H1 (cell line): Measurements from ENCODE around the gene GABPB2. TPM values are rescaled to one million over a fixed set of nuclear protein-coding genes. Genes with fewer than 3 reads are reported as not detected.

Experiments
- CTCF ChIA-PET: fragments of 300-600 bp; sonication (Branson Sonifier 250); formaldehyde crosslinking; loops from one replicate; lab custom pipeline; 2021; ENCODE audit not compliant: partially characterized antibody; lab: Charles Lee
- POLR2A ChIA-PET: fragments of 300-600 bp; sonication (Branson Sonifier 250); formaldehyde crosslinking; loops from one replicate; lab custom pipeline; 2021; ENCODE audit warnings: inconsistent platforms; ENCODE audit not compliant: partially characterized antibody; lab: Charles Lee
- DNase-seq, 2 experiments: peaks; one replicate each; pipeline versions ENCODE4 v3.0.0 to v3.0.0-alpha.2; 2010 to 2022; ENCODE audit warnings: low spot score in 2 of 2, low read depth in 1 of 2, mixed read lengths in 1 of 2
- FAIRE-seq: peaks from 2 replicates; lab custom pipeline; 2011; peaks lifted over from hg19 to GRCh38; lab: Jason Lieb, UNC
- H2AFZ ChIP-seq: 2 replicates; pipeline ENCODE4 v1.8.1; 2012; ENCODE audit warnings: low read length, inconsistent platforms
- H2AK5ac ChIP-seq: 2 replicates; pipeline ENCODE4 v1.6.1; 2013; ENCODE audit warnings: low read depth, low read length
- H2BK120ac ChIP-seq: replicated peaks from 2 replicates; pipeline ENCODE3; 2013; ENCODE audit warnings: low read depth, low read length, inconsistent platforms
- H2BK12ac ChIP-seq: 2 replicates; pipeline ENCODE4 v1.6.1; 2013; ENCODE audit warnings: low read depth, low read length
- H2BK15ac ChIP-seq: 2 replicates; pipeline ENCODE4 v1.6.1; 2013; ENCODE audit warnings: low read length
- H2BK20ac ChIP-seq: 2 replicates; pipeline ENCODE4 v1.6.1; 2013; ENCODE audit warnings: low read length
- H2BK5ac ChIP-seq: 2 replicates; pipeline ENCODE4 v1.6.1; 2013; ENCODE audit warnings: low read depth, low read length
- H3K14ac ChIP-seq: 2 replicates; pipeline ENCODE4 v1.6.1; 2013; ENCODE audit warnings: inconsistent platforms; ENCODE audit not compliant: insufficient read length
- H3K18ac ChIP-seq: 2 replicates; pipeline ENCODE4 v1.6.1; 2013; ENCODE audit warnings: low read length; ENCODE audit errors: extremely low read depth
- H3K23ac ChIP-seq: 2 replicates; pipeline ENCODE4 v1.6.1; 2013; ENCODE audit warnings: inconsistent platforms; ENCODE audit not compliant: insufficient read length
- H3K23me2 ChIP-seq: 2 replicates; pipeline ENCODE4 v1.6.1; 2013; ENCODE audit warnings: low read depth, low read length
- H3K27ac ChIP-seq: 2 replicates; pipeline ENCODE4 v1.6.1; 2011; ENCODE audit warnings: low read depth, low read length, inconsistent platforms
- H3K27me3 ChIP-seq, 4 experiments: replicated peaks in 1 of 4; 1 replicate in 1 of 4; 2 replicates in 3 of 4; pipeline versions ENCODE4 v1.6.1 to v1.8.1; 2011 to 2013; ENCODE audit warnings: low read length in 3 of 4, mild to moderate bottlenecking in 3 of 4, inconsistent platforms in 2 of 4, mixed read lengths in 2 of 4, moderate library complexity in 1 of 4; ENCODE audit not compliant: control insufficient read depth in 3 of 4, insufficient read depth in 3 of 4; ENCODE audit errors: extremely low read depth in 1 of 4
- H3K36me3 ChIP-seq, 4 experiments: 2 replicates each; pipeline versions ENCODE4 v1.6.1 to v1.8.1; 2011 to 2013; ENCODE audit warnings: mild to moderate bottlenecking in 4 of 4, low read length in 3 of 4, moderate library complexity in 2 of 4, control low read depth in 1 of 4, inconsistent platforms in 1 of 4; ENCODE audit not compliant: insufficient read depth in 4 of 4, control insufficient read depth in 2 of 4
- H3K4ac ChIP-seq: replicated peaks from 2 replicates; pipeline ENCODE3; 2013; ENCODE audit warnings: low read length, low read depth, mixed read lengths, inconsistent platforms; ENCODE audit not compliant: insufficient read length
- H3K4me1 ChIP-seq, 4 experiments: replicated peaks in 1 of 4; 1 replicate in 1 of 4; 2 replicates in 3 of 4; pipeline versions ENCODE4 v1.6.1 to v1.8.1; 2011 to 2013; ENCODE audit warnings: low read length in 3 of 4, inconsistent platforms in 2 of 4, mixed read lengths in 1 of 4; ENCODE audit not compliant: insufficient read depth in 4 of 4, control insufficient read depth in 3 of 4
- H3K4me2 ChIP-seq, 2 experiments: 2 replicates each; pipeline versions ENCODE4 v1.6.1 to v1.8.1; 2011 to 2013; ENCODE audit warnings: low read depth in 2 of 2, low read length in 2 of 2, control low read depth in 1 of 2, inconsistent platforms in 1 of 2, mild to moderate bottlenecking in 1 of 2; ENCODE audit not compliant: insufficient read depth in 1 of 2
- H3K4me3 ChIP-seq, 4 experiments: fragments of 200-600, 300-600 bp in 1 of 4; sonication (generic), shearing (Covaris generic), sonication (Bioruptor Twin) in 1 of 4; 2 replicates each; pipeline versions ENCODE4 v1.5.1 to v1.8.1; 2011 to 2016; ENCODE audit warnings: low read length in 4 of 4, low read depth in 3 of 4, control low read depth in 2 of 4, inconsistent platforms in 2 of 4, mild to moderate bottlenecking in 2 of 4, mixed read lengths in 1 of 4, moderate library complexity in 1 of 4; ENCODE audit not compliant: insufficient read depth in 2 of 4; ENCODE audit errors: extremely low read depth in 1 of 4
- H3K56ac ChIP-seq: replicated peaks from 2 replicates; pipeline ENCODE3; 2013; ENCODE audit warnings: low read depth, mild to moderate bottlenecking, mixed read lengths, low read length, inconsistent platforms; ENCODE audit not compliant: insufficient read length
- H3K79me1 ChIP-seq: 2 replicates; pipeline ENCODE4 v1.6.1; 2013; ENCODE audit warnings: low read depth, low read length, control low read depth
- H3K79me2 ChIP-seq, 2 experiments: 2 replicates each; pipeline versions ENCODE4 v1.6.1 to v1.8.1; 2012 to 2013; ENCODE audit warnings: low read length in 2 of 2, mild to moderate bottlenecking in 2 of 2, inconsistent platforms in 1 of 2; ENCODE audit not compliant: insufficient read depth in 2 of 2, control insufficient read depth in 1 of 2
- H3K9ac ChIP-seq, 4 experiments: replicated peaks in 1 of 4; 1 replicate in 1 of 4; 2 replicates in 3 of 4; pipeline versions ENCODE4 v1.6.1 to v1.8.1; 2011 to 2013; ENCODE audit warnings: low read depth in 3 of 4, low read length in 3 of 4, control low read depth in 2 of 4, mild to moderate bottlenecking in 2 of 4, moderate library complexity in 2 of 4, inconsistent platforms in 1 of 4; ENCODE audit errors: extremely low read depth in 1 of 4
- H3K9me3 ChIP-seq, 2 experiments: 2 replicates each; pipeline versions ENCODE4 v1.6.1 to v1.8.1; 2012 to 2013; ENCODE audit warnings: mild to moderate bottlenecking in 2 of 2, moderate library complexity in 2 of 2, control low read depth in 1 of 2, inconsistent platforms in 1 of 2, low read depth in 1 of 2, low read length in 1 of 2, mixed read lengths in 1 of 2; ENCODE audit not compliant: insufficient read depth in 2 of 2
- H4K20me1 ChIP-seq, 2 experiments: replicated peaks in 1 of 2; 2 replicates each; pipeline versions ENCODE3 to v1.8.1; 2011 to 2013; ENCODE audit warnings: inconsistent platforms in 2 of 2, low read length in 2 of 2, mild to moderate bottlenecking in 1 of 2; ENCODE audit not compliant: insufficient read depth in 2 of 2, control insufficient read depth in 1 of 2
- H4K5ac ChIP-seq: 2 replicates; pipeline ENCODE4 v1.6.1; 2013; ENCODE audit warnings: low read length, low read depth, mixed read lengths, inconsistent platforms; ENCODE audit not compliant: insufficient read length
- H4K8ac ChIP-seq: 2 replicates; pipeline ENCODE4 v1.8.0; 2013; ENCODE audit warnings: mild to moderate bottlenecking, moderate library complexity, low read length, inconsistent platforms; ENCODE audit not compliant: insufficient read depth; ENCODE audit errors: extremely low read depth
- H4K91ac ChIP-seq: replicated peaks from 2 replicates; pipeline ENCODE3; 2013; ENCODE audit warnings: low read length, mixed read lengths, inconsistent platforms; ENCODE audit not compliant: insufficient read length
- CREB1 ChIP-seq: IDR thresholded peaks from 2 replicates; pipeline ENCODE4 v1.6.1; 2012; ENCODE audit warnings: inconsistent platforms
- EGR1 ChIP-seq: IDR thresholded peaks from 2 replicates; pipeline ENCODE4 v1.6.1; 2011; ENCODE audit warnings: low read depth, low read length, borderline replicate concordance
- HDAC2 ChIP-seq, 2 experiments: fragments of 300-600 bp in 1 of 2; sonication (generic) in 1 of 2; IDR thresholded peaks; 2 replicates each; pipeline ENCODE4 v1.6.1; 2011 to 2012; ENCODE audit warnings: low read depth in 2 of 2, low read length in 2 of 2, mild to moderate bottlenecking in 2 of 2, moderate library complexity in 2 of 2, borderline replicate concordance in 1 of 2, inconsistent platforms in 1 of 2
- RNF2 ChIP-seq: fragments of 200-900, 300-1000 bp; sonication (generic); IDR thresholded peaks from 2 replicates; pipeline ENCODE4 v1.7.1; 2016; ENCODE audit warnings: borderline replicate concordance, low read depth, mild to moderate bottlenecking, antibody characterized with exemption, low read length; ENCODE audit not compliant: poor library complexity, severe bottlenecking; ENCODE audit errors: missing control alignments
- SIRT6 ChIP-seq: IDR thresholded peaks from one replicate; pipeline ENCODE4 v1.7.1; 2012; ENCODE audit warnings: low read length, inconsistent platforms
- TBP ChIP-seq: IDR thresholded peaks from 2 replicates; pipeline ENCODE4 v1.6.1; 2011; ENCODE audit warnings: low read depth, low read length, improper control_type of control experiment
- ZNF274 ChIP-seq: IDR thresholded peaks from 2 replicates; pipeline ENCODE4 v1.7.0; 2012; ENCODE audit warnings: low read length, borderline replicate concordance; ENCODE audit errors: extremely low read depth
- WGBS, 2 experiments: shearing (Covaris generic) in 1 of 2; methylation state at CpG; one replicate each; pipeline versions ENCODE4 v1.1.6 to v1.1.7; 2013 to 2015; ENCODE audit warnings: low lambda C conversion rate in 2 of 2, mixed read lengths in 2 of 2, inconsistent platforms in 1 of 2, low coverage in 1 of 2, missing lambda C conversion rate in 1 of 2; ENCODE audit not compliant: insufficient replicate concordance in 2 of 2, insufficient coverage in 1 of 2, insufficient read length in 1 of 2; ENCODE audit errors: extremely low coverage in 1 of 2, missing lambda C conversion rate in 1 of 2; 5-methylcytosine and 5-hydroxymethylcytosine counted together
- polyA plus RNA-seq, 7 experiments: library from polyadenylated mRNA; depleted of rRNA in 3 of 7; stranded (reverse) in 5 of 7; unstranded in 2 of 7; fragments of >200 nt in 5 of 7; fragments of 200-250 nt in 2 of 7; gene quantifications; 1 replicate in 5 of 7; 2 replicates in 1 of 7; 4 replicates in 1 of 7; pipeline versions ENCODE4 v1.2.1 to v1.2.3, GENCODE V29; 2011 to 2013; ENCODE audit warnings: missing spikeins in 2 of 7, mixed read lengths in 2 of 7
- total RNA-seq: library from RNA; stranded (reverse); fragmentation: NEBNext Ultra II Directional; extraction: Animal tissue kit (Norgen Biotek cat#: 25700); gene quantifications from 2 replicates; pipeline ENCODE4 v1.2.1, GENCODE V29; 2021
- TF ChIP-seq, protein P1 (sequence below): IDR thresholded peaks from 2 replicates; pipeline ENCODE4 v1.6.1; 2012; ENCODE audit warnings: inconsistent platforms
- TF ChIP-seq, protein P2 (sequence below), 3 experiments: IDR thresholded peaks; 1 replicate in 2 of 3; 2 replicates in 1 of 3; pipeline versions ENCODE4 v1.5.1 to v1.6.1; 2011; ENCODE audit warnings: low read length in 3 of 3, mild to moderate bottlenecking in 3 of 3, inconsistent platforms in 2 of 3, low read depth in 1 of 3, moderate library complexity in 1 of 3; ENCODE audit not compliant: insufficient read depth in 1 of 3; ENCODE audit errors: control extremely low read depth in 1 of 3

Gene GABPB2
- total and polyA plus RNA-seq, 2 of the 8 experiments (the other 6 are each of a cell fraction or from before 2014, with no cell fraction given), result 1.8 to 2.4 TPM

DNA sequence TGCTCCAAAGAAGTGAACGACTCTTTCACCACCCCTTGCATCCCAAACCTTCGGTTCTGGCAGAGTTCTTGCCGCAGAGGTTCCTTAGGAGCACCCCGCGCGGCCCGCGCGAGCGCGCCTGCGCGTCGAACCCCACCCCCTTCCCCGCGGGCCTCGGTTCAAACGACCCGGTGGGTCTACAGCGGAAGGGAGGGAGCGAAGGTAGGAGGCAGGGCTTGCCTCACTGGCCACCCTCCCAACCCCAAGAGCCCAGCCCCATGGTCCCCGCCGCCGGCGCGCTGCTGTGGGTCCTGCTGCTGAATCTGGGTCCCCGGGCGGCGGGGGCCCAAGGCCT, 23.0 kb upstream of the GABPB2 start, which contains the start of gene C1orf56:
Gene C1orf56 (plus strand): TSS at position 161 of the 334 bp plus-strand sequence. CDS start 97 bp downstream, at position 258.
- H4K20me1 ChIP-seq, result peaks cover 0 to 3% of the 10 kb centered on the region in 2 experiments
- H2BK15ac ChIP-seq, result 0 out of 2 replicates have a peak within 1 kb of the TSS, but pooled peaks have one; percentile 92
- peak within 1 kb of the TSS; percentile 70 to 96 (median 84) for H3K4me3 ChIP-seq
- FAIRE-seq (no peak), DNase-seq (peak in 1 of 2 experiments; percentile 83)
- no peak within 1 kb of the TSS for H3K23ac ChIP-seq
- H3K23me2 ChIP-seq, result peaks cover 8% of the 10 kb centered on the region; the same call in 1 of the 2 replicates
- H3K56ac ChIP-seq, result peak within 1 kb of the TSS; percentile 74
- H4K5ac ChIP-seq, result peak within 1 kb of the TSS; percentile 58
- peak within 1 kb of the TSS; percentile 86 for H2BK12ac ChIP-seq
- WGBS, 2 experiments, result 0% methylated on average over 11 of the region's 29 CpGs; no CpG with 5 or more reads in 1 of the 2 experiments
- peak within 1 kb of the TSS; percentile 83 for H4K91ac ChIP-seq
- H2AFZ ChIP-seq, result peak within 1 kb of the TSS; percentile 68; the same call in 1 of the 2 replicates
- peak within 1 kb of the TSS; percentile 64 for H3K4ac ChIP-seq
- peaks cover 2 to 28% (median 6%) of the 10 kb centered on the region in 4 experiments; a peak in 6 of 8 replicates for H3K36me3 ChIP-seq
- no peak within 1 kb of the TSS for H2BK20ac ChIP-seq
- H3K14ac ChIP-seq, result no peak within 1 kb of the TSS
- CTCF ChIA-PET, result interaction anchor here (0.7 to 9.6 kb wide), 18 partner anchors 8 to 222 kb away, joined by 3 to 95 read pairs (median 4); partner anchors contain the start of genes CDC42SE1, MINDY1 and MLLT11
- POLR2A ChIA-PET, result interaction anchor here (0.8 to 7.7 kb wide), 18 partner anchors 11 to 234 kb away, joined by 3 to 107 read pairs (median 5); partner anchors contain the start of genes ANXA9, BNIPL, CDC42SE1 and GABPB2
- H3K9ac ChIP-seq, result peak within 1 kb of the TSS; percentile 64 to 81 (median 74)
- peak within 1 kb of the TSS; percentile 88 for H2BK5ac ChIP-seq
- H3K79me2 ChIP-seq, result no peaks in the 10 kb centered on the region
- H3K27ac ChIP-seq, result peak within 1 kb of the TSS; percentile 60
- peak within 1 kb of the TSS; percentile 95 for H4K8ac ChIP-seq
- peak within 1 kb of the TSS; percentile 92 to 98 for H3K4me2 ChIP-seq
- no peaks in the 10 kb centered on the region for H3K27me3 ChIP-seq
- peak within 1 kb of the TSS; percentile 16 for H2BK120ac ChIP-seq
- H3K79me1 ChIP-seq, result no peaks in the 10 kb centered on the region
- peak within 1 kb of the TSS; percentile 55; the same call in 1 of the 2 replicates for H2AK5ac ChIP-seq
- peaks cover 0 to 7% (median 3%) of the 10 kb centered on the region in 4 experiments; a peak in 4 of 7 replicates for H3K4me1 ChIP-seq
- peak within 1 kb of the TSS; percentile 95 for H3K18ac ChIP-seq
- no peaks in the 10 kb centered on the region; a peak in 1 of 4 replicates for H3K9me3 ChIP-seq
- TF ChIP-seq EGR1, result no peak
- peak in 1 of 2 experiments; percentile 74; a peak in 2 of 4 replicates for TF ChIP-seq HDAC2 (IDR thresholded peaks at IDR 0.05; ENCODE audit: borderline replicate concordance in 1 of 2, low read depth in 2 of 2, low read length in 2 of 2)
- TF ChIP-seq RNF2, result no peak
- no peak for TF ChIP-seq CREB1
- no peak for TF ChIP-seq ZNF274
- peak; percentile 63; the same call in 1 of the 2 replicates for TF ChIP-seq TBP
- TF ChIP-seq, protein P1, sequence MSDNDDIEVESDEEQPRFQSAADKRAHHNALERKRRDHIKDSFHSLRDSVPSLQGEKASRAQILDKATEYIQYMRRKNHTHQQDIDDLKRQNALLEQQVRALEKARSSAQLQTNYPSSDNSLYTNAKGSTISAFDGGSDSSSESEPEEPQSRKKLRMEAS, result peak; percentile 11; the same call in 1 of the 2 replicates
- TF ChIP-seq, protein P2, sequence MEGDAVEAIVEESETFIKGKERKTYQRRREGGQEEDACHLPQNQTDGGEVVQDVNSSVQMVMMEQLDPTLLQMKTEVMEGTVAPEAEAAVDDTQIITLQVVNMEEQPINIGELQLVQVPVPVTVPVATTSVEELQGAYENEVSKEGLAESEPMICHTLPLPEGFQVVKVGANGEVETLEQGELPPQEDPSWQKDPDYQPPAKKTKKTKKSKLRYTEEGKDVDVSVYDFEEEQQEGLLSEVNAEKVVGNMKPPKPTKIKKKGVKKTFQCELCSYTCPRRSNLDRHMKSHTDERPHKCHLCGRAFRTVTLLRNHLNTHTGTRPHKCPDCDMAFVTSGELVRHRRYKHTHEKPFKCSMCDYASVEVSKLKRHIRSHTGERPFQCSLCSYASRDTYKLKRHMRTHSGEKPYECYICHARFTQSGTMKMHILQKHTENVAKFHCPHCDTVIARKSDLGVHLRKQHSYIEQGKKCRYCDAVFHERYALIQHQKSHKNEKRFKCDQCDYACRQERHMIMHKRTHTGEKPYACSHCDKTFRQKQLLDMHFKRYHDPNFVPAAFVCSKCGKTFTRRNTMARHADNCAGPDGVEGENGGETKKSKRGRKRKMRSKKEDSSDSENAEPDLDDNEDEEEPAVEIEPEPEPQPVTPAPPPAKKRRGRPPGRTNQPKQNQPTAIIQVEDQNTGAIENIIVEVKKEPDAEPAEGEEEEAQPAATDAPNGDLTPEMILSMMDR (IDR thresholded peaks at IDR 0.05; ENCODE audit: control extremely low read depth in 1 of 3, insufficient read depth in 1 of 3, low read depth in 1 of 3, low read length in 3 of 3), result no peak
- no peak for TF ChIP-seq SIRT6
